Esophagus squamous epithelium (tissue), 4 donors: Measurements from ENCODE around the gene PITRM1.

ENCODE experiments used
- POLR2A ChIP-seq, 4 donors: fragments of 450-650 bp; IDR thresholded peaks; one replicate each; pipeline ENCODE4 v1.6.1; 2017; ENCODE audit warnings: antibody characterized with exemption in 4 of 4, mild to moderate bottlenecking in 4 of 4, moderate library complexity in 3 of 4
- TF ChIP-seq, protein P1 (sequence below), 6 experiments: fragments of 450-650 bp in 4 of 6; fragments of 200-600 bp in 2 of 6; sonication (generic) in 2 of 6; IDR thresholded peaks; one replicate each; pipeline ENCODE4 v1.5.1; 2016 to 2019; ENCODE audit warnings: antibody characterized with exemption in 6 of 6, mild to moderate bottlenecking in 4 of 6, moderate library complexity in 4 of 6

DNA sequence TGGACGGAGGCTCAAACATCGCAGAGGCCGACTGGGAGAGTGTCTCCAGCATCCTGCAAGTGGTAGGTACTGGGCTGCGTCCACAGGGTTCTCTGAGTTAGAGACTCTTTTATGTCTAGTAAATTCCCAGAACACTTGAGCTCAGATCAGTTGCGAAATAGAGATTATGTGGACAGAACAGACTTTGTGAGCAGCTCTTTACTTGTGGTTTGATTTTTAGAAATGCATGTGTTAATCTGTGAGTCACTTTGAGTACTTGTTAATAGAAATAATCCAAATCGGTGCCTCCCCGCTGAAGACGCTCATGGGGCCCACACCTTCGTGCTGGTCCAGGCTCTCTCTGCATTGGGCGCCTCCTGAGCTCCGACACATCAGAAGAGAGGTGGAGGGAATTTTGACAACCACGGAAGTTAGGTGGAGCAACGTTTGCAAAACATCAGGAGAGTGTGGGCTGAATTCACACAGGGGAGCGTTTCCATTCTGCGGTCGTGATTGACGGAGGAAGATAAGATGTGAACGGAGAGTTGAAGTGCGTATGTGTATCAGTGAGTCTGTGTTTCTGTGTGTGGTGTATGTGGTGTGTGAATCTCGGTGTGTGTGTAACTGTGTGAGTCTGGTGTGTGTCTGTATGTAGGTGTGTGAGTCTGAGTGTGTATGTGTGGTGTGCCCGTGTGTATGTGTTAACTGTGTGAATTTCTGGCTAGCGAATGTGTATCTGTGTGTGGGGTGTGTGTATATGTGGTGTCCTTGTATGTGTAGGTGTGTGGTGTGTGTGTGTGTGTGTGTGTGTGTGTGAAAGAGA is 73.1 kb downstream of the PITRM1 start:
- TF ChIP-seq, protein P1, sequence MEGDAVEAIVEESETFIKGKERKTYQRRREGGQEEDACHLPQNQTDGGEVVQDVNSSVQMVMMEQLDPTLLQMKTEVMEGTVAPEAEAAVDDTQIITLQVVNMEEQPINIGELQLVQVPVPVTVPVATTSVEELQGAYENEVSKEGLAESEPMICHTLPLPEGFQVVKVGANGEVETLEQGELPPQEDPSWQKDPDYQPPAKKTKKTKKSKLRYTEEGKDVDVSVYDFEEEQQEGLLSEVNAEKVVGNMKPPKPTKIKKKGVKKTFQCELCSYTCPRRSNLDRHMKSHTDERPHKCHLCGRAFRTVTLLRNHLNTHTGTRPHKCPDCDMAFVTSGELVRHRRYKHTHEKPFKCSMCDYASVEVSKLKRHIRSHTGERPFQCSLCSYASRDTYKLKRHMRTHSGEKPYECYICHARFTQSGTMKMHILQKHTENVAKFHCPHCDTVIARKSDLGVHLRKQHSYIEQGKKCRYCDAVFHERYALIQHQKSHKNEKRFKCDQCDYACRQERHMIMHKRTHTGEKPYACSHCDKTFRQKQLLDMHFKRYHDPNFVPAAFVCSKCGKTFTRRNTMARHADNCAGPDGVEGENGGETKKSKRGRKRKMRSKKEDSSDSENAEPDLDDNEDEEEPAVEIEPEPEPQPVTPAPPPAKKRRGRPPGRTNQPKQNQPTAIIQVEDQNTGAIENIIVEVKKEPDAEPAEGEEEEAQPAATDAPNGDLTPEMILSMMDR (IDR thresholded peaks at IDR 0.05) = no peak
- TF ChIP-seq POLR2A (IDR thresholded peaks at IDR 0.05) = no peak
